ENCODE measurements around the gene IMPDH2. TPM values are rescaled to one million over a fixed set of nuclear protein-coding genes. Genes with fewer than 3 reads are reported as not detected.

The IMPDH2 gene
- total RNA-seq, 2 experiments from 2014 or later: 295 to 360 TPM

DNA sequence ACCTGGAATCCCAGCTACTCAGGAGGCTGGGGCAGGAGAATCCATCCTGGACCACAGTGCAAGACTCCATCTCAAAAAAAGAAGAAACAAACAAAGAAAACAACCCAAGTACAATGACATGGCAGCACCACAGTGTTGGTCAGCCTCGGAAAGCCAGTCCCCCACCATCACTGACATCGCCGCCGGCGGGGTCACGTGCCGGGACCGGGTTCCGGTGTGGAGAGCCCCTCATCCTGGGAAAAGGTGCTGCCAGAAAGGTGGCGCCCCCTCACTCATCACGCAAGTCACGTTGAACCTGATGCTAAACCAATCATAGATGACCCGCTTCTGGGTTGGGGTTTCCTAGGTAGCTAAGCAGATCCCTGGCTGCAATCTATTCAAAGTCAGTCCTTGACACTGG is 46.9 kb upstream of the IMPDH2 start:
- H3K9me2 ChIP-seq (ENCODE audit: insufficient read depth, low read length): no peaks in the 10 kb centered on the region
- ChIA-PET POLR2A (no interaction called here), CTCF (ENCODE audit: unreplicated experiment) (no interaction called here)
- H3K9me3 ChIP-seq (ENCODE audit: low read length): no peaks in the 10 kb centered on the region
- H4K20me1 ChIP-seq (ENCODE audit: insufficient read depth, low read length): no peaks in the 10 kb centered on the region; the same call in 1 of the 2 replicates
- H3K4me2 ChIP-seq (ENCODE audit: low read length): no peak overlapping the region
- no peak overlapping the region for H2AFZ ChIP-seq (ENCODE audit: low read length)
- peaks cover 90% of the 10 kb centered on the region for H3K36me3 ChIP-seq (ENCODE audit: insufficient read depth, low read length)
- H3K79me2 ChIP-seq (ENCODE audit: insufficient read depth, low read depth, low read length): peaks cover 47% of the 10 kb centered on the region
- no peaks in the 10 kb centered on the region for H3K4me1 ChIP-seq (ENCODE audit: insufficient read depth, low read length, poor library complexity, severe bottlenecking)
- TF ChIP-seq, protein P1, sequence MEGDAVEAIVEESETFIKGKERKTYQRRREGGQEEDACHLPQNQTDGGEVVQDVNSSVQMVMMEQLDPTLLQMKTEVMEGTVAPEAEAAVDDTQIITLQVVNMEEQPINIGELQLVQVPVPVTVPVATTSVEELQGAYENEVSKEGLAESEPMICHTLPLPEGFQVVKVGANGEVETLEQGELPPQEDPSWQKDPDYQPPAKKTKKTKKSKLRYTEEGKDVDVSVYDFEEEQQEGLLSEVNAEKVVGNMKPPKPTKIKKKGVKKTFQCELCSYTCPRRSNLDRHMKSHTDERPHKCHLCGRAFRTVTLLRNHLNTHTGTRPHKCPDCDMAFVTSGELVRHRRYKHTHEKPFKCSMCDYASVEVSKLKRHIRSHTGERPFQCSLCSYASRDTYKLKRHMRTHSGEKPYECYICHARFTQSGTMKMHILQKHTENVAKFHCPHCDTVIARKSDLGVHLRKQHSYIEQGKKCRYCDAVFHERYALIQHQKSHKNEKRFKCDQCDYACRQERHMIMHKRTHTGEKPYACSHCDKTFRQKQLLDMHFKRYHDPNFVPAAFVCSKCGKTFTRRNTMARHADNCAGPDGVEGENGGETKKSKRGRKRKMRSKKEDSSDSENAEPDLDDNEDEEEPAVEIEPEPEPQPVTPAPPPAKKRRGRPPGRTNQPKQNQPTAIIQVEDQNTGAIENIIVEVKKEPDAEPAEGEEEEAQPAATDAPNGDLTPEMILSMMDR (conservative IDR thresholded peaks at IDR 0.05; ENCODE audit: low read length): no peak
- TF ChIP-seq EZH2phosphoT487 (IDR thresholded peaks at IDR 0.05; ENCODE audit: borderline replicate concordance, low read depth, low read length): no peak
- BruUV-seq (replicated peaks): no TSS peak
- intact Hi-C loops (cut with micrococcal nuclease; ENCODE audit: unreplicated experiment): no loop called here
- H3K4me3 ChIP-seq (ENCODE audit: low read depth, low read length, poor library complexity, severe bottlenecking): no peak overlapping the region
- H3K27ac ChIP-seq (ENCODE audit: low read depth, low read length, poor library complexity, severe bottlenecking): no peak overlapping the region
- DNase-seq (ENCODE audit: low spot score): no peak

GRCh38 chr3:49058011-49058410 is 28.8 kb upstream of the IMPDH2 start:
- H3K9me2 ChIP-seq (ENCODE audit: insufficient read depth, low read length): no peaks in the 10 kb centered on the region
- no peaks in the 10 kb centered on the region for H4K20me1 ChIP-seq (ENCODE audit: insufficient read depth, low read length)
- no peak overlapping the region for H3K4me2 ChIP-seq (ENCODE audit: low read length)
- POLR2A ChIA-PET: interaction anchor here (0.7 kb wide), 1 partner anchor 105 kb away, joined by 3 read pairs; no protein-coding TSS in a partner anchor
- peaks cover 10% of the 10 kb centered on the region; the same call in 1 of the 2 replicates for H3K79me2 ChIP-seq (ENCODE audit: insufficient read depth, low read depth, low read length)
- no TSS peak for BruUV-seq (replicated peaks)
- H3K4me1 ChIP-seq (ENCODE audit: insufficient read depth, low read length, poor library complexity, severe bottlenecking): no peaks in the 10 kb centered on the region
- CTCF ChIA-PET (ENCODE audit: unreplicated experiment): no interaction called here
- DNase-seq (ENCODE audit: low spot score): no peak
- TF ChIP-seq, protein P1 (conservative IDR thresholded peaks at IDR 0.05; ENCODE audit: low read length): no peak
- TF ChIP-seq EZH2phosphoT487 (IDR thresholded peaks at IDR 0.05; ENCODE audit: borderline replicate concordance, low read depth, low read length): no peak
- no peak overlapping the region for H2AFZ ChIP-seq (ENCODE audit: low read length)
- no peak overlapping the region for H3K27ac ChIP-seq (ENCODE audit: low read depth, low read length, poor library complexity, severe bottlenecking)
- intact Hi-C loops (cut with micrococcal nuclease; ENCODE audit: unreplicated experiment): no loop called here
- no peaks in the 10 kb centered on the region for H3K9me3 ChIP-seq (ENCODE audit: low read length)
- no peak overlapping the region for H3K4me3 ChIP-seq (ENCODE audit: low read depth, low read length, poor library complexity, severe bottlenecking)
- peaks cover 84% of the 10 kb centered on the region for H3K36me3 ChIP-seq (ENCODE audit: insufficient read depth, low read length)

- Histone ChIP-seq H3K4me2 (ENCODE audit: low read length) (no peak overlapping the region), H3K4me1 (ENCODE audit: insufficient read depth, low read length, poor library complexity, severe bottlenecking) (no peaks in the 10 kb centered on the region), H2AFZ (ENCODE audit: low read length) (no peak overlapping the region), H4K20me1 (ENCODE audit: insufficient read depth, low read length) (no peaks in the 10 kb centered on the region), H3K36me3 (ENCODE audit: insufficient read depth, low read length) (peaks cover 83% of the 10 kb centered on the region), H3K27ac (ENCODE audit: low read depth, low read length, poor library complexity, severe bottlenecking) (no peak overlapping the region), H3K9me3 (ENCODE audit: low read length) (no peaks in the 10 kb centered on the region), H3K4me3 (ENCODE audit: low read depth, low read length, poor library complexity, severe bottlenecking) (no peak overlapping the region), H3K9me2 (ENCODE audit: insufficient read depth, low read length) (no peaks in the 10 kb centered on the region), H3K79me2 (ENCODE audit: insufficient read depth, low read depth, low read length) (peaks cover 10% of the 10 kb centered on the region; the same call in 1 of the 2 replicates)
- POLR2A ChIA-PET: no interaction called here
- BruUV-seq (replicated peaks): no TSS peak
- intact Hi-C loops (cut with micrococcal nuclease; ENCODE audit: unreplicated experiment): no loop called here
- TF ChIP-seq EZH2phosphoT487 (IDR thresholded peaks at IDR 0.05; ENCODE audit: borderline replicate concordance, low read depth, low read length): no peak
- TF ChIP-seq, protein P1 (conservative IDR thresholded peaks at IDR 0.05; ENCODE audit: low read length): no peak
- no peak for DNase-seq (ENCODE audit: low spot score)
- CTCF ChIA-PET (ENCODE audit: unreplicated experiment): no interaction called here
These were observed 28.1 kb upstream of the IMPDH2 start for GRCh38 chr3:49057268-49057667.
